Non-pigmented ciliary epithelial cell (primary cell): ENCODE results near the gene MPDU1.
"Not testable (repeated sequence)": the region's sequence is repeated elsewhere in the genome, so short reads cannot be mapped to it uniquely, and the experiment has no call there.

Experiments
- DNase-seq: peaks from one replicate; pipeline ENCODE4 v3.0.0-alpha.2; 2010; ENCODE audit warnings: low read depth

MPDU1 gene

DNA sequence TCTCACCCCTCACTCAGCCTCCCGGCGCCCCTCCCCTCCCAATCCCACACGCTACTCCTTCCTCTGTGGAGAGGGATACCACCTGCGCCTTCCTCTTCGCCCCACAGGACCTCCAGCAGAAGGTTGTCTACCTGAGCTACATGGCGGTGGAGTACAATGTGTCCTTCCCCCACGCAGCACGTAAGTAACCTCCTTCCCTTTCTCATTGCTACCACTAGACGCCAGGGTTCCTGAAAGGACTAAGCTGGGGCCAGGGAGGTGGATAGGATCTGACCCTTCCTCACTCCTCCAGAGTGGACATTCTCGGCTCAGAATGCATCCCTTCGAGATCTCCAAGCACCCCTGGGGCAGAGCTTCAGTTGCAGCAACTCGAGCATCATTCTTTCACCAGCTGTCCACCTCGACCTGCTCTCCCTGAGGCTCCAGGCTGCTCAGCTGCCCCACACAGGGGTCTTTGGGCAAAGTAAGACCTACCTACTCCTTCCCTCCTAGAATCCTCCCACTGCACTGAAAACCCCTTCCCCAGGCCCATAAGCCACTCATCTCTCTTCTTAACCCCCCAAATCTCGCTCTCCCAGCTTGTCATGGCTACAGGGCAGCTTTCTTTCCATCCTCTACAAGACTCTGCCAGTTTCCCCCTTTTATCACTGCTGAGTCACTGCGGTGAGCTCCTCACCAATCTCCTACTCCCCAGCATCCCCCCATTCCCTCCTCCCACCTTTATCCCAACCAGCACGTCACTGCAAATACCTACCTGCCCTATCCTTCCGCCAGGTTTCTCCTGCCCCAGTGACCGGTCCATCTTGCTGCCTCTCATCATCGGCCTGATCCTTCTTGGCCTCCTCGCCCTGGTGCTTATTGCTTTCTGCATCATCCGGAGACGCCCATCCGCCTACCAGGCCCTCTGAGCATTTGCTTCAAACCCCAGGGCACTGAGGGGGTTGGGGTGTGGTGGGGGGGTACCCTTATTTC, 2.8 kb upstream of the MPDU1 start:
- DNase-seq, result no peak

DNA sequence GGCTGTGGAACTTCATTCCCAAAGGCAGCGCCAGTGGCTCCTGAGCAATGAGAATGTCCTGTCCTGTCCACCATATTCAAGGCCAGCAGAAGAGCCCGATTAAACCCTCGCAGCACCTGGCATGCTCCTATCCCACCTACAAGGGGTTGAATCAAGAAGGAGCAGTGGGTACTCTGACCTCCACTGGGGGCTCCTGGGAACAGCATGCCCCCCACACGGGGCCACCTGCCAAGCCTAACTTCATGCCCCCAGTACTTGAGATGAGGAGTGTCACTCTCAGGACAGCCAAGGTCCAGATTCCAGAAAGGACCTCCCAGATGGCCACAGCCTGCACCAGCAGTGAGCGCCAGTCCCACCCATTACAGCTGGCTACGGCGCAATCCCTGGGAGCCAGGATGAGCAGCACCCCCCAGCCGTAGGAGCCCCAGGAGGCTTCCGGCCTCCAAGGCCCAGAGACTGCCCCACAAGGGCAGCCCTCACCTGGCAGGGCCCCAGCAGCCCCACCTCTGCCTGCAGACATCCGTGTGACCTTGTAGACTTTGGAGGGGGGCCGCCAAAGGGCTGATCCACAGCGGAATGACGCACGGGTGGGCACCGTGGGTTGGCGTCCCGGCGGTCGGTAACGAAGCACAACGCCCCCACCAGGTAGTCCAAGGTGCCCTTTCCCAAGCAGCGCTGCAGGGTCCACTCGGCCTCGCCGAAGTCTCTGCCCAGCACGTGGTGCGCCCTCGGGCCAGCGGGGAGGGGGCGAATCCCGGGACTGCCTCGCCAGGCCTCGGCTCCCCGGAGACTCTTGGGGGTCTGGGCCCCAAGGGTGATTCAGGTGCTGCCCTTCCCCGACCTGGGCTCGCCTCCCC, 1.0 kb upstream of the MPDU1 start:
- DNase-seq, result no peak

DNA sequence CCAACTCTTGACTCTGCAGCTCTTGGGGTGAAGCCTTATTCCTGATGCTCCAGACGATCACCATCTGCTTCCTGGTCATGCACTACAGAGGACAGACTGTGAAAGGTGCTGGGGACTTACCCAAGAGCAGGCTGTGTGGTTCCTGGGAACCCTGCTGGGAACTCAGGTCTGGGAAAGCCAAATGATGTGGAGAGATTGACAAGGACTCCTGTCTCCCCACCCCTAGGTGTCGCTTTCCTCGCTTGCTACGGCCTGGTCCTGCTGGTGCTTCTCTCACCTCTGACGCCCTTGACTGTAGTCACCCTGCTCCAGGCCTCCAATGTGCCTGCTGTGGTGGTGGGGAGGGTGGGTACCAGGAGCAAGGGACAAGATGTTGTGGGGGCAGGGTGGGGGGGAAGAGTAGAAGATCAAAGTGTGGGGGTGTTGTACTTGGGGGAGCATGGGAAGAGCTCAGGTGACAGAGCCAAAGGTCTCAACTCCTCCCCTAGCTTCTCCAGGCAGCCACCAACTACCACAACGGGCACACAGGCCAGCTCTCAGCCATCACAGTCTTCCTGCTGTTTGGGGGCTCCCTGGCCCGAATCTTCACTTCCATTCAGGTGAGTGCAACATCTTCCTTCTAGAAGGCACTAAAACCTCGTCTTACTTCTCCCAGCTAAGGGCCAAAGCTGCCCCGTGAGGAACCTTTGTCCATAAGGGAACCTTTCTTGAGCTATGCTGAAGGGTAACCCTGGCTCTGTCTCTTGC, 3.2 kb downstream of the MPDU1 start:
- no peak for DNase-seq

DNA sequence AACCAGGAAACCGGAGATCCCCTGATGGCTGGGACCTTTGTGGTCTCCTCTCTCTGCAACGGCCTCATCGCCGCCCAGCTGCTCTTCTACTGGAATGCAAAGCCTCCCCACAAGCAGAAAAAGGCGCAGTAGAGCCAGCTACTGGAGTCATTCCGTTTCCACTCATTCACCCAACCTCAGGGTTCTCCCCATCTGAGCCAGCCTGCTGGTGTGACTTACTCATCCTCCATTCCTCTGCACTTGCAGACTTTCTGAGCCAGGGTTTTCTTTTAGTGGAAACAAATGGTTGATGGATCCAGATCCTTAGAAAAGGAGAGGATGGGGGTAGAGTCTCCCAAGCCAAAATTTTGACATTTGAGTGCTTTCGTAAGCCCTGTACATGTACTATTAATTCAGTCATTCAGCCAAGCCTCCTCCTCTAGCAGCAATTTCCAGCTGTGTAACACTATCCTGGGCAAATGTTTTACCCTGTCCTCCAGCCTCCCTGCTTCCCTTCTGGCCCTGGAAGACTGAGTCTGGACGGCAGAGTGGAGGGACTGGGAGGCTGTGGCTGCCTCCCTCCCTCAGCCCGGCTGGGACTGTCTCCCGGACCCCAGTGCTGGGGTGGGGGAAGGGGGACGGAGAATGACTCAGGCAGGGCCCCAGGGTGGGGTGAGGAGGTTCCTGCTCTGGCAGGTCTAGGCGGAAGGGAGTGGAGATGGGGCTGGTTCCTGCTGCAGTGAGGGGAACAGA, 3.9 kb downstream of the MPDU1 start:
- peak; percentile 88 for DNase-seq

DNA sequence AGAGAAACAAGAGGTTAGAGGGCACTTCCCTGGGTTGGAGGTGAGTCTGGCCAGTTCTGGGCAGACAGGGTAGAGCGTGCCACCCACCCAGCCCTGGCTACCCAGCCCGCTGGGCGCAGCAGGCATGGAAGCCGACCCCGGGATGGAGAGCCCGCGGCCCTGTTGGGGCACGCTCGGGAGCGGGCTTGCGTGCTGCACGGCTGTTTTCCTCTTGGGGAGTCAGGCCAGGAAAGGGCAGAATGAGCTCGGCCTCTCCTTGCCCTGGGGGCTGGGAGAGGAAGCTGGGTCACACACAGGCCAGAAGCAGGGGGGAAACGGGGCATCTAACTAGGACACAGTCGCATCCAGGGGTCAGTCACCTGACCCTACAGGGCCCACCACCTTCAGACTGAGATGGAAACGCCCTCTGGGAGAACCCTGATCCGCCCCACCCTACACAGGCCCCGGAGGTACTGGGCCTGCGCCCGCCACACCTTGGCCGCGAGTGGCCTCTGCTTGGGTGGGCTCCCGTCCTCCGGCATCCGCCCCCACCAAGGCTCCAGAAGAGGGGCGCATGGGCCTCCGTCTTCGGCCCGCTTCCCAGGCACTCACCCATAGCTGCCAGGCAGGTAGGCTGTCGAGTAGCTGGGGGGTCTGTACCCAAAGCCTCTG, 5.0 kb downstream of the MPDU1 start:
- no peak for DNase-seq

DNA sequence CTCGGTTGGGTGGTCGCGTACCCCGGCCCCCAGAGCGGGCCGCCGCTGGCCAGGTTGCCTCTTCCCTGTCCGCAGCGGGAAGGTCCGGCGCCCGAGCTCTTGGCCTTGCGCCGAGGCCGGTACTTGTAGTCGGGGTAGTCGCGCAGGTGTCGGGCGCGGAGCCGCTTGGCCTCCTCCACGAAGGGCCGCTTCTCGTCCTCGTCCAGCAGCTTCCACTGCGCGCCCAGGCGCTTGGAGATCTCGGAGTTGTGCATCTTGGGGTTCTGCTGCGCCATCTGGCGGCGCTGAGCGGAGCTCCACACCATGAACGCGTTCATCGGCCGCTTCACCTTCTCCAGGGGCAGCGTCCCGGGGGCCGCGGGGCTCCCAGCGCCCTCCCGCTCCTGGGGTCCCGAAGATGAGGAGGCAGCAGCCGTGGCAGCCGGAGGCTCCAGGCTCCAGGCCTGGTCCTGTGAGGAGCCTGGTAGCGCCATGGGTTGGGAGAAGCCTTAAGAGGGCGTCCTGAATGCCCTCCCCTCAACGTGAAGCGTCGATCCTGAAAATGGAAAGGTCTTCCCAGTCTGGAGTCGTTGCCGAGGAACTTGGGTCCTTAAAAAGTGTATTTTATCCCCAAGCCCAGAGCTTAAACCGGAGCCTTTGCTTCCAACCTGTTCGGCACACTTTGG, 5.7 kb downstream of the MPDU1 start:
- no peak for DNase-seq

DNA sequence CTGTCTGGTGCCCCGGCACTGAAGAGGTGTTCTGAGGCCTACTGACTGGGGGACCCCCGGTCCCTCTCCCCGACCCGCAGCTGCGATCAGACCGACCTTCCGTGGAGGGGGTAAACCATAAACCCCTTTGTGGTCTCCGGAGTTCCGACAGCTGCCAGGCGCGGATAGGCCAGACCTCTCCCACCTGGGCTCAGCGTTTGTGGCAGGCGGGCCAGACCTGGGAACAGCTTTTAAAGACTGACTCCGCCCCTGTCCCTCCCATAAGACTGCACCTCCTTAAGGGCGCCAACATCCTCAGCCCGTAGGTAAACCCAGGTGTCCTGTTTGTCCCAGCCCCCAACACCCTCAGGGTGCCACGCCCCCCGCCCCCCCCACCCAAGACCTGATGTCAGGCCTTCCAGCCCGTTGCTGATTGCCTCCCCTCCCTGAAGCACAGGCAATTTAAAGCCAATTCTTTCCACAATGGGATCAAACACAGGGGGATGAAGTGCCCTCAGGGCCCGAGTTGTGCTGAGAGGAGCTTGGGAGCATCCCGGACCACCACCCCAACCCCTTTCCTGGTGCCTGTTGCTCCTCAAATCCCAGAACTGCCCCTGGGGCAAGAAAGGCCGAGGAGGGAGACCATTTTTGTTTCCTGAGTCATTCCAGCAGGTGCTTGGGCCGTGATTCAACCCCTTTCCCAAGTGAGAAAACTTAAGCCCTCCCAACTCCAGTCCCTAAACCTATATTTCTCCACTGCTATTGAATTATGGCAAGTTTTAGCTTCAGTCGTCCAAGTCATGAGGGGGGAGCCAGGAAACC, 6.4 kb downstream of the MPDU1 start, which contains the start of gene SOX15:
Gene SOX15 (minus strand): TSS at position 204 of the 801 bp plus-strand sequence. CDS start 418 bp downstream, outside the sequence.
- DNase-seq, result no peak

DNA sequence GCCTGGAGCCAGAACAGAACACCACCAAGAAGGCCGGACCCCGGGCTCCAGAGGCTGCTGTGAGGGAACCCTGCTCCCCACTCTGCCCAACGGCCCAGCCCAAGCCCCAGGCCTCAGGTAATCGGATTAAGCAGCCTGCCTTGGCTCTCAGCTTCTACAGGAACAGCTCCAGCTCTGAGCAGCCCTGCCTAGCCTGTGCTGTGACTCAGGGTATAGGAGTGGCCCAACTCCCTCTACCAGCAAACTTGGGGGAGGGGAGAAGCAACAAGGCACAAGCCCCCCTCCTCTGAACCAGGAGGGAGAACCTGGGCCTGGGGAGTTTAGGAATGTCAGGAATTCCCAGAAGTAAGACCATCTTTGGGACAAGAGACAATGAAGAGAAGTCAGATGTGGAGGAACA, 7.1 kb downstream of the MPDU1 start:
- peak; percentile 47 for DNase-seq

DNA sequence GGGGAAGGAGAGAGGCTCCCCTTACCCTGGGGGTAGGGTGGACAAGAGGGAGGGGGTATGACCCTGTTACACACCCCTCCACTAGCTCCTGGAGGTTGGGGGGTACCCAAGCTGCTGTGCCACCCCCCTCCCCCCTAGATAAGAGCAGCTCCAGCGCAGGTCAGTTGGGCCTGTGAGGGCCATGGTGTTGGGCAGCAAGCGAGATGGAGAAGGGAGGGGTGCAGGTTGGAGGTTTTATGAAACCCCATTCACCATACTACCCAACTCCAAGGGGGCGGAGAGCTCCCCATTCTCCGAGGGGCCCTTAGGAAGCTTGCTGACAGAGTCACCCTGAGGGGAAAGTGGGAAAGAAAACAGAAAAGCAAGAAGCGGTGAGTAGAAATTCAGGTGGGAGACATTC, 7.9 kb downstream of the MPDU1 start:
- no peak for DNase-seq

DNA sequence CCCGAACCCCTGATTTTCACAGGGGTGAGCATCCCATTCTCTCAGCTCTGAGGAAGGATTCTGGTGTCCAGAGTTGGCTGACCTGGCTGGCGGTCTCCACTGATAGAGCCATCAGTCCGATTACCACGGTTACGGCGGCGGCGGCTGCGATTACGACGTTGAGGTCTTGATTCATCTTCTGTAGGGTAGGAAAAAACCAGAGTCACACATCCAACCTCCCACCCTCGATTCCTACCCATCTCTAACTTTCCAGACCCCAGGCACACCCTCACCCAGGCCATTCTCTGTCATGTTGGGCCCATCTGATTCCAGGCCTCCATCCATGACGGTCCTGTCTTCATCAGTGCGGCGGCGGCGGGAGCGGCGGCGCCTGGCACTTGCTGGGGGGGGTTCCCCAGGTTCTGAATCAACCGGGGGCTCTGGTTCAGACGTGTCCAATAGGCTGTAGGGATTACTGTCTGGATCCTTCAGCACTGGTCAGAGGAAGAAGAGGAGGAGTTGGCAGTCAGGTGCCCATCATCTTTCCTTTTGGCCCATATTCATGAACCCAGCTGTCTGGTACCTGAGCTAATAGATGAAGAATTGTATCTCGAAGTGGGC, 8.9 kb downstream of the MPDU1 start:
- no peak for DNase-seq

DNA sequence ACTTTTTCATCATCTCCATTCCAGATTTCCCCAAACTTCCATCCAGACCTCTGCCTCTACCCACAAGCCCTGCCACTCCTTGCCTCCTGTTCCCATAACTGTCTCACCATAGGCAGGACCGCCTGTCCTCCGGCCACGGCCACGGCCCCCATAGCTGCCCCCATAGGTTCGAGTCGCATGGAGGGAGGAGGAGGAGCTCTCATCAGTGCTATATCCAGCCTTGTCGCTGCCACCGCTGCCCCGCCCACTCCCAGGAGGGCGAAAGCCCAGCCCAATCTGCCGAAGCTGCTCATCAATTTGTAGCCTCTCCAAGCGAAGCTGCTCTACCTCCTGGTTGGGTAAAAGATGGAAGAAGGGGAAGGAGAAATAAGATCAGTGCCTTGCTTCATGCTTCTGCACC, 9.6 kb downstream of the MPDU1 start:
- DNase-seq, result no peak

DNA sequence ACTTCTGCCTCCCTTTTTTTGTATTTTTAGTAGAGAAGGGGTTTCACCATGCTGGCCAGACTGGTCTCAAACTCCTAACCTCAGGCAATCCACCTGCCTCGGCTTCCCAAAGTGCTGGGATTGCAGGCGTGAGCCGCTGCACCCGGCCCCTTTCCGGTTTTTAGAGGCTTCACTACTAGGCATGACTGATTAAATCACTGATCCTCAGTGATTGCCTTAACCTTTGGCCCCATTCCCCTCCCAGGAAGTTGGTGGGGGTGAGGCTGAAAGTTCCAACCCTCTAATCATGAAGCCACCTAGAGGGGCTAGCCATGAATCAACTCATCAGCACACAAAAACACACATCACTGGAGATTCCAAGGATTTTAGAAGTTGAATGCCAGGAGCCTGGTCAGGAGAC, 13.9 kb downstream of the MPDU1 start:
- not testable (repeated sequence) for DNase-seq

DNA sequence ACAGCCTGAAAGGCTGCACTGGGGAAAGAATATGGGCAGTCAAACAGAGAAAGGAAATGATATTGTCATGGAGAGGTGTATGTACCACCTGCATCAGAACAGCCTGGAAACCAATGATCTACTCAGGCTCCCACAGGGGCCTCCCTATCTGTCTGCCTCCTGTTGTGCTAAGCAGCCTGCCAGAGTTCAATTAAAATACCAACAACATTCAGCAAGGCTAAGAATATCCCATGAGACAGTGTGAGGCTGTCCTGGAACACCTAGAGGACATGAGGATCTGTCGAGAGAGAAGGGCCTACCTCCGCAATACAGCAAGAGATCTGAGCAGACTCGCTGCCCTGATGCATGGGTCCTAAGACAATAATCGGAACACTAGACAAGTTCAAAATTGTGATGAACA, 22.6 kb downstream of the MPDU1 start:
- DNase-seq, result no peak

DNA sequence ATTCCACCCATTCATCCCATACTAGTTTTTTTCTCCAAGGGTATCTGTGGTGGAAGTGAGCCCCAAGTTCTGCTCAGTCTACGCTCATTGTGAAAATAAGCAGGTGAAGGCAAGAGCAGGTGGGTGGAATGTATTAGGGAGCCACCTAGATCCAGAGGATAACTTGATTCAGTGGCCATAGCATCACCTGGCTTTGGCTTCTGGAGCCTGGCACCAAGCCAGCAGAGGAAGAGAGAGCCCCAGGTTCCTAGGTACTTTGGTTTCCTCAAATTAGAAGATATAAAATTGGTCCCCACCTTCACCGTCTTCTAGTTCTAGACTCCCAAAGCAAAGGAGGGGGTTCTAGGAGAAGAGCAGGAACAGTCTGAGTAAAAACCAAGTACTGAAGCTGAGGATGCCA, 27.0 kb downstream of the MPDU1 start:
- no peak for DNase-seq

DNA sequence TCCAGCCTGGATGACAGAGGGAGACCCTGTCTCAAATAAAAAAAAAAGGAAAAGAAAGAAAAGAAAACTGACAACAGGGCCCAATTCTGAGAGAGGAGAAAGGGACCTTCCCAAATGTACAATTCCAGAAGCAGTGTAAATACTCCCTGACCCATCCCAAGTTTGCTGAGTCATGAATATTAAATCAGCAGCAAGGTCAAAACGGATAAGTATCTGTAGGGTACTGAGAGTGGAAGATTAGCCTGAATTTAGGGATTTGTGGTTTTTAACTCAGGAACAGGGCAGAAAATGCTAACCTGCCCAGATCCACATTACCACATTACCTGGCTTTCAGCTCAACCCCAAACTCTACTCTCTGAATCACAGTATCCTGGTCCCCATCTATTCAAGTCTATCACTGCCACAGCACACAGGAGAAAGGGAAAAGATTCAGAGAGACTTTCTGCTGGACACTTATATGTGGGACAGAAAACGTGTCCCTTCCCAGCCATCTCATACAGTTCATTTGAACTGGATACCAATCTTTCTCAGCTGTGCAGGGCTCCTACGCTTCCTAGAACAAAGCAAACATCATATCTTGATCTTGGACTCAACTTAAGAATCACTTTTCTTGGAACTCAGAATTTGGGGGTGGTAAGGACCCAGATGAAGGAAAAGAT, 28.1 kb downstream of the MPDU1 start:
- DNase-seq, result no peak

DNA sequence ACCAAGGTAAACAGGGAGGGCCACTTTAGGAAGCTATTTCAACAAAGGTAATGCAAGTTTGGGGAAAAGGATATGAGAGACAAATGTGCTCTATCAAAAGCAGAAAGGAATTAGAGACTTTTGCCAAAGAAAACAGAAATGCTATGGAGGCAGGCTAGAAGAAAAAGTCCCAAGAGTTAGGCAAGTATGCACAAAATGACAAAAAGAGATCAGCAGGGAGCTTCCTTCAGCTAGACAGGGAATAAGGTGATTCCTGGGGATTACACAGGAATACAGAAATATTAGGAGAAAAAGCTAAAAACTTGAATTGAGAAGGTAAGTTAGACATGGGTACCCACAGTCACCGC, 28.6 kb downstream of the MPDU1 start:
- no peak for DNase-seq

DNA sequence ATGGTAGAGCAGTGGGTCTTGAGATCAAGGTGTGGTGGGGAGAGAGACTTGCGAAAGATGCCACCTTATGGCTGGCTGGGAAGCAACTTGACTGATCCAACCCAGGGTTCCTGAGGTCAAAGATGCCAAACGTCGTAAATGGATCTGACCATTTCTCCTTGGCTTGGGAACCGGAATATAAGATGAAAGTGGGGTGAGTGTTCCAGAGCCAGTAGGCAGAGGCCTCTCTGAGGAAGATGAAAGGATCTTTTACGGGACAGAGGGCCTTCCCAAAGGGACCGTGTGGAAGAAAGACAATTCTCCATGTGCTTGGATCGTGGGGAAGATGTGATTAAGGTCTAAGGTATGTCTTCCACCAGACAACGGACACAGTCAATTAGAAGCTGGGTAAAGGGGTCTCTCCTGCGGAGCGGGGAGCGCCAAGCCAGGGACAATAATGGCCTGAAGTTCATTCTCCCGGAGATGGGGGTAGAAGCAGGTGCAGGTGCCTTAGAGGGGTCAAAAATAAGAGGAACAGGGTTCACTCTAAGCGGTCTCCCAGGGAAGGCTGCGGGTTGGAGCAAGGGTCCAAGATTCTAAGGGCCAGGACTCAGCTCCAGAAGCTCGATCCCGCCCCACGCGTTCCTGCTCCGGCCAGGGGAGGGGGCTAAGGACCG, 30.2 kb downstream of the MPDU1 start:
- DNase-seq, result no peak
